Measurements from ENCODE around the gene DDI2. TPM values are rescaled to one million over a fixed set of nuclear protein-coding genes. Genes with fewer than 3 reads are reported as not detected.
A peak's percentile ranks its signal among the peaks of the same experiment; 100 is the strongest.
"Not testable (repeated sequence)": the region's sequence is repeated elsewhere in the genome, so short reads cannot be mapped to it uniquely, and the experiment has no call there.

The DDI2 gene
- total RNA-seq, 1 experiment from 2014 or later, result 10.8 TPM

DNA sequence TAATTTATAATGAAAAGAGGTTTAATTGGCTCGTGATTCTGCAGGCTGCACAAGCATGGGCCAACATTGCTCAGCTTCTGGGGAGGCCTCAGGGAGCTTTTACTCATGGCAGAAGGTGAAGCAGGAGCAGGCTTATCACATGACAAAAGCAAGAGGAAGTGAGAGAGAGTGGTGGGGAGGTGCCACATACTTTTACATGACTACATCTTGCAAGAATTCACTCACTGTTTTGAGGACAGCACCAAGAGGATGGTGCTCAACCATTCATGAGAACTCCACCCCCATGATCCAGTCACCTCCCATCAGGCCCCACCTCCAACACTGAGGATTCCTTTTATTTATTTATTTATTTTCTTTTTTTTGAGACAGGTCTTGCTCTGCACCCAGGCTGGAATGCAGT, 61.3 kb downstream of the DDI2 start:
- peak; percentile 65 for DNase-seq (ENCODE audit: low read depth)

- DNase-seq (ENCODE audit: low read depth), result peak; percentile 36
These were observed 62.9 kb downstream of the DDI2 start for GRCh38 chr1:15680131-15680530.

GRCh38 chr1:15680561-15681348, 63.5 kb downstream of the DDI2 start:
- peak; percentile 89 for DNase-seq (ENCODE audit: low read depth)

GRCh38 chr1:15681349-15682292, 64.4 kb downstream of the DDI2 start:
- DNase-seq (ENCODE audit: low read depth), result no peak

DNA sequence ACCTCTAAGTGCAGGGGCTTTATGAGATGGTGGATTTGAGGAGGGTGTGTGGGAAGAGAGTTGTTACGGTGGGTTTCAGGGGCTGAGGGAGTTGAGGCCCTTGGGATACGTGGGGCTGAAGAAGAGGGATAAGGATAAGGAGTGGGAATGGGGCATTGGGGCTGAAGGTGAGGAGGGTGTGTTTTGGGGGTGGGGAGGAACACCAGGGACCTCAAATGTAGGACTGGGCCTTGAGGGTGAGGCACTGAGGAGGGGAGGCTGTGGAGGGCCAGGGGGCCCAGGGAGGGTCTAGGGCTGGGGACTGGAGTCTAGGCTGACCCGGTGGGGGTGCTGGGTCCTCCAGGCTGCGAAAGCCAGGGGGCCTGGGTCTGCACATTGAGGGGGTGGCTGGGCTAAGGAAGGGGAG, 65.7 kb downstream of the DDI2 start:
- DNase-seq (ENCODE audit: low read depth), result no peak

- DNase-seq (ENCODE audit: low read depth), result no peak
These were observed 66.2 kb downstream of the DDI2 start for GRCh38 chr1:15683345-15684039.

- DNase-seq (ENCODE audit: low read depth), result no peak
These were observed 66.8 kb downstream of the DDI2 start, which contains the start of gene PLEKHM2 for GRCh38 chr1:15684042-15684461. TSS of gene PLEKHM2 (plus strand) at chr1:15684320. CDS start at chr1:15684559, 239 bp downstream.

- DNase-seq (ENCODE audit: low read depth), result peak; percentile 13
These were observed 67.4 kb downstream of the DDI2 start for GRCh38 chr1:15684468-15685291.

DNA sequence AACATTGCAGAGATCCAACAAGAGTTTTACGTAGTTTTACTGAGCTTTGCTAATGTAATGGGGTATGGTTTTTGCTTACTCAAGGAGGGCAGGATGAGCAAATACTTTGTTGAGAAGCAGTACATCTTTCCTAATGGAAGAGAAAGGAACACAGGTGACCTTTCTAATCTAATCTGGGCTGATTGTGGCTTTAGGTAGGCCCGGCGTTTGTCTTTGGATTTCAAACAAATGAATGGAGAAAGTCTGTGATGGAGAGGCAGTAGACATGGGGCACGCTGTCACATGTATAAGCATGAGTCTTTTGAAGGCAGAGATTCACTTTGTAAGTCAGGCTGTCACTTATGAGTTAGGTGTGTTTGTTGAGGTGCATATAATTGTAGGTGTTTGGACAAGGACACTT, 68.6 kb downstream of the DDI2 start:
- DNase-seq (ENCODE audit: low read depth), result no peak

- peak; percentile 27 for DNase-seq (ENCODE audit: low read depth)
These were observed 70.2 kb downstream of the DDI2 start for GRCh38 chr1:15687446-15687845.

GRCh38 chr1:15690317-15690716, 73.1 kb downstream of the DDI2 start:
- DNase-seq (ENCODE audit: low read depth), result no peak

DNA sequence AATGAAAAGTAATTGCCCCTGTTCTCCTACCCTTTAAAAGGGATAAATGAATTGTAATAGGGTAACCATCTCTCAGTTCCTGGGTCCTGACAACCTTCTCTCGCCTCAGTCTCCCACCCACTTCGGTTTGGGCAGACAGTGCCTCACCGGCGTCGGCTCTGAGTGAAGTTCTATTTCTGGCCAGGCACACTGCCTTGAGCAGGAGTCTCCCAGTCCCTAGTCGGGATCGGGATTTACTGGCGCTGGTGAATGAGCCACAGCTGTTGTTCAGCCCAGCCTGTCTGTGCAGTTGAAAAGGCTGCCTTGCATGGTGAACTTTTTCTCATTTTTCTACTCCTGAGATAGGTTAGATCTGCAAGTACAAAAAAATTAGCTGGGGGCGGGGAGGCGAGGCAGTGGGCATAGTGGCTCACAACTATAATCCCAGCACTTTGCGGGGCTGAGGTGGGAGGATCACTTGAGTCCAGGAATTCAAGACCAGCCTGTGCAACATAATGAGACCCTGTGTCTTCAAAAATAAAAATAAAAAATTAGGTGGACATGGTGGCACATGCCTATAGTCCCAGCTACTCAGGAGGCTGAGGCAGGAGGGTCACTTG, 74.3 kb downstream of the DDI2 start:
- DNase-seq (ENCODE audit: low read depth), result peak; percentile 69

DNA sequence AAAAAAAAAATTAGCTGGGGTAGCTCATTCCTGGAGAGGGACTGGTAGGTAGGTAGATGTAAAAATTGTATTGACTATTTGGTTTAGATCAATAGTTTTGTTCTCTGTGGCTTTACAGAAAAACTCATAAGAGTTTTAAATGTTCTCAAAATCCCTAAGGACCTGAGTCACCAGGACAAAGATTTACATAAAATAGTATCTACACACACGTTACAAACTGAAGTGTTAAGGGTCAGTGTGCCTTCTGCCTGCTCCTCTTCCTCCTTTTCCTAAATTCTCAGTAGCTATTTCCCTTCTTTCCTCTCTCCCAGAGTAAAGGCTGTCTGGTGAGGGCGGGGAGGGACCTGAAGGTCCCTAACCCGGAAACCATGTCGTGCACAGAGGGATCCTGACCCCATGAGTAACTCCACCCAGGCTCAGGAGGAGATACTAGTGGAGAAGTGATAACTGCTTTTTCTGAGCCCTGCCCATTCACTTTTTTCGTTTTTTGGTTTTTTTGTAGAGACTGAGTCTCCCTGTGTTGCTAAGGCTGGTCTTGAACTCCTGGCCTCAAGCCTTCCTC, 74.9 kb downstream of the DDI2 start:
- DNase-seq (ENCODE audit: low read depth), result peak; percentile 24

- no peak for DNase-seq (ENCODE audit: low read depth)
These were observed 76.1 kb downstream of the DDI2 start for GRCh38 chr1:15693371-15693770.

DNA sequence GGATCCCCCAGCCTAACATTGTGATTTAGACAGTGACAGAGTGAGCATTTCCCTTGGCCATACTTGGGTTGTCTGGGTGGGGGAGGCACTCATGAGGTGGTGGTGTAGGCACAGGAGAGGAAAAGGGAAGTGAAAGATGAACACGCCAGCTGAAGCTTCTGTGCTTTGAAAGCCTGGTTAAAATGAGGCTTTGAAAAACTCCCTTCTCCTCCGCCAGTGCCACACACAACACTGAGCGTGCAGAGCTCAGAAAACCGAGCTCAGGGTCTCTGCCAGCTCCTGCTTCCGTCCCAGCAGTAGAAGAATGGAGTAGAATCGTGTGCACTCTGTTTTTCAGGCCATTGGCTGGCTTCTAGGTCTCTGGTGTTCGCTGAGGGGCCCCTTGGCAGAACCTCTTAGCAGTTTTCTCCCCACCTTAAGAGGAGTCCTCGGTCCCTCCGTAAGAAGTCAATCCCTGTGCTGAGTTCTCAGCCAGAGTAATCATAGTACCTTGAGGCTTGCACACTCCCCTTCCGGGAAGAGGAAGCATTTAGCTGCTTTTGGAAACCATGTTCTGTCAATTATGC, 79.8 kb downstream of the DDI2 start:
- no peak for DNase-seq (ENCODE audit: low read depth)

DNA sequence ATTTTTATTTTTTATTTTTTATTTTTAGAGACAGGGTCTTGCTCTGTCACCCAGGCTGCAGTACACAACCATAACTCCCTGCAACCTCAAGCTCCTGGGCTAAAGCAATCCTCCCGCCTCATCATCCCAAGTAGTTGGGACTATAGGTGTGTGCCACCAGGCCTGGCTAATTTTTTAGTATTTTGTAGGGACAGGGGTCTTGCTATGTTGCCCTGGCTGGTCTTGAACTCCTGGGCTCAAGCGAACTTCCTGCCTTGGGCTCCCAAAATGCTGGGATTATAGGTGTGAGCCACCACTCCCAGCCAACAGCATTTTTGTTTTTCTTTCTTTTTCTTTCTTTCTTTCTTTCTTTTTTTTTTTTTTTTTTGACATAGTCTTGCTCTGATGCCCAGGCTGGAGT, 80.9 kb downstream of the DDI2 start:
- DNase-seq (ENCODE audit: low read depth), result no peak

DNA sequence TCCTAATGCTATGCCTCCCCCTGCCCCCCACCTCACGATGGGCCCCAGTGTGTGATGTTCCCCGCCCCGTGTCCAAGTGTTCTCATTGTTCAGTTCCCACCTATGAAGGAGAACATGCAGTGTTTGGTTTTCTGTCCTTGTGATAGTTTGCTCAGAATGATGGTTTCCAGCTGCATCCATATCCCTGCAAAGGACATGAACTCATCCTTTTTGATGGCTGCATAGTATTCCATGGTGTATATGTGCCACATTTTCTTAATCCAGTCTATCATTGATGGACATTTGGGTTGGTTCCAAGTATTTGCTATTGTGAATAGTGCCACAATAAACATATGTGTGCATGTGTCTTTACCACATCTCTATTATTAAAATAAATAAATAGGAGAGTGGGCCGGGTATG, 82.1 kb downstream of the DDI2 start:
- DNase-seq (ENCODE audit: low read depth), result not testable (repeated sequence)

GRCh38 chr1:15700508-15700907, 83.2 kb downstream of the DDI2 start:
- DNase-seq (ENCODE audit: low read depth), result no peak

DNA sequence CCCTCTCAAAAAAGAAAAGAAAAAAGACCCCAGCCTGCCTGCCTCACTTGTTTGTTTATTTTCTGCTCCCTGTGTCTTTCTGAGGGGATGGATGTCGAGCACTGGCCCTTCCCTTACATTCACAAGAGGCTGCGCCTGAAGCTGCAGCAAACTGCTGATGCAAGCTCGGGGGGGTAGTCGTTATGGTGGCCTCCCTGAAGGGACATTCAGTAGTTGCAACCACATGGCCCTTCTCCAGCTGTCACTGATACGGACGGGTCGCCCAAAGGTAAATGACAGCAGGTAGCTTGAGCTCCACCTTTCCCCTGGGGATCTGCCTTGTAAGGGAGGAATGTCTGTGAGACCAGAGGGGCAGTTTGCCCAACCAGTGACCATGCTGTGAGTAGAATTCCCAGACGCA, 84.5 kb downstream of the DDI2 start:
- DNase-seq (ENCODE audit: low read depth), result no peak
